A549 (cell line): ENCODE measurements around the gene TRAF3IP1.

Experiments
- CHD2 ChIP-seq: fragments of 150-350 bp; IDR thresholded peaks from 2 replicates; pipeline ENCODE4 v1.6.1; 2014; ENCODE audit warnings: low read length; ENCODE audit not compliant: partially characterized antibody
- CTCF ChIP-seq: fragments of >200 bp; sonication (Bioruptor Twin); formaldehyde crosslinking; IDR thresholded peaks from 3 replicates; pipeline ENCODE4 v1.5.1; 2016
- NFE2L2 ChIP-seq: fragments of 150-350 bp; conservative IDR thresholded peaks from 2 replicates; pipeline ENCODE4 v1.6.1; 2014; ENCODE audit warnings: low read length
- NR3C1 ChIP-seq: fragments of >200 bp; sonication (Bioruptor Twin); formaldehyde crosslinking; IDR thresholded peaks from 3 replicates; pipeline ENCODE4 v1.6.1; 2017
- POLR2A ChIP-seq: IDR thresholded peaks from 2 replicates; pipeline ENCODE4 v1.6.1; 2012; ENCODE audit warnings: mild to moderate bottlenecking, low read length
- RNF2 ChIP-seq: fragments of 200-600 bp; sonication (generic); IDR thresholded peaks from 2 replicates; pipeline ENCODE4 v1.6.1; 2016; ENCODE audit warnings: low read depth, mild to moderate bottlenecking, antibody characterized with exemption, moderate library complexity, borderline replicate concordance

- TF ChIP-seq RNF2 = no peak
- TF ChIP-seq POLR2A = no peak
- TF ChIP-seq CTCF = no peak
- no peak for TF ChIP-seq NR3C1
- TF ChIP-seq NFE2L2 = no peak
- TF ChIP-seq CHD2 = no peak
Measured at GRCh38 chr2:238271061-238271554, 49.2 kb upstream of the TRAF3IP1 start.
